Vagina (tissue), 2 donors: ENCODE data around the gene TSHR.

Experiments used
- CTCF ChIP-seq, 3 experiments: fragments of 450-650 bp in 2 of 3; fragments of 200-600 bp in 1 of 3; sonication (generic) in 1 of 3; IDR thresholded peaks; one replicate each; pipeline ENCODE4 v1.5.1; 2017 to 2019; ENCODE audit warnings: antibody characterized with exemption in 3 of 3, mild to moderate bottlenecking in 2 of 3, moderate library complexity in 2 of 3
- POLR2A ChIP-seq, 2 donors: fragments of 450-650 bp; IDR thresholded peaks; one replicate each; pipeline ENCODE4 v1.6.1; 2017; ENCODE audit warnings: antibody characterized with exemption in 2 of 2, mild to moderate bottlenecking in 2 of 2, moderate library complexity in 2 of 2
- POLR2AphosphoS5 ChIP-seq, 2 donors: sonication (generic); formaldehyde crosslinking; IDR thresholded peaks; one replicate each; pipeline ENCODE4 v1.9.0; 2017; ENCODE audit warnings: antibody characterized with exemption in 2 of 2, mild to moderate bottlenecking in 2 of 2, low read depth in 1 of 2; ENCODE audit not compliant: insufficient read depth in 1 of 2

GRCh38 chr14:81110186-81110585, 154.8 kb downstream of the TSHR start:
- TF ChIP-seq POLR2A (IDR thresholded peaks at IDR 0.05) (no peak), CTCF (IDR thresholded peaks at IDR 0.05) (no peak), POLR2AphosphoS5 (IDR thresholded peaks at IDR 0.05; ENCODE audit: insufficient read depth in 1 of 2, low read depth in 1 of 2) (no peak)
